Natural killer cell (primary cell): ENCODE measurements around the gene SENP6. TPM values are rescaled to one million over a fixed set of nuclear protein-coding genes. Genes with fewer than 3 reads are reported as not detected.
"Not testable (repeated sequence)": the region's sequence is repeated elsewhere in the genome, so short reads cannot be mapped to it uniquely, and the experiment has no call there.

Source experiments
- ATAC-seq, 3 donors: fragments of 150-1000 bp in 2 of 3; fragments of 200-7000 bp in 1 of 3; cut with Tn5 transposase; 1 replicate in 1 of 3; 2 replicates in 2 of 3; pipeline ENCODE4 v1.10.0; 2021; ENCODE audit warnings: mild to moderate bottlenecking in 2 of 3, moderate library complexity in 2 of 3
- DNase-seq, 2 donors: peaks; one replicate each; pipeline versions ENCODE4 v3.0.0 to v3.0.0-alpha.2; 2013 to 2021; ENCODE audit warnings: mixed read lengths in 1 of 2
- H3K27ac ChIP-seq: one replicate; pipeline ENCODE4 v1.5.1; 2013; ENCODE audit warnings: mild to moderate bottlenecking, low read length
- H3K27me3 ChIP-seq: one replicate; pipeline ENCODE4 v1.6.1; 2013; ENCODE audit warnings: low read length; ENCODE audit not compliant: control insufficient read depth, insufficient read depth
- H3K36me3 ChIP-seq: one replicate; pipeline ENCODE4 v1.6.1; 2013; ENCODE audit warnings: low read length; ENCODE audit not compliant: control insufficient read depth, insufficient read depth
- H3K4me1 ChIP-seq: one replicate; pipeline ENCODE4 v1.6.1; 2013; ENCODE audit warnings: low read length; ENCODE audit not compliant: control insufficient read depth, insufficient read depth
- H3K4me3 ChIP-seq: one replicate; pipeline ENCODE4 v1.5.1; 2013; ENCODE audit warnings: low read length
- H3K9me3 ChIP-seq: one replicate; pipeline ENCODE4 v1.6.1; 2013; ENCODE audit warnings: low read length; ENCODE audit not compliant: control insufficient read depth, insufficient read depth
- H3K27ac Mint-ChIP-seq, 2 donors: one replicate each; pipeline ENCODE4 v1.8.0; 2022; ENCODE audit warnings: mild to moderate bottlenecking in 2 of 2, mixed read lengths in 2 of 2, moderate library complexity in 1 of 2
- H3K27me3 Mint-ChIP-seq, 2 donors: one replicate each; pipeline ENCODE4 v1.8.0; 2022; ENCODE audit warnings: low read depth in 2 of 2, mixed read lengths in 2 of 2
- H3K36me3 Mint-ChIP-seq: one replicate; pipeline ENCODE4 v1.8.0; 2022; ENCODE audit warnings: mixed read lengths
- H3K4me1 Mint-ChIP-seq, 2 donors: one replicate each; pipeline ENCODE4 v1.8.0; 2022; ENCODE audit warnings: mixed read lengths in 2 of 2
- H3K4me3 Mint-ChIP-seq: one replicate; pipeline ENCODE4 v1.8.0; 2022; ENCODE audit warnings: mild to moderate bottlenecking, moderate library complexity, mixed read lengths
- H3K9me3 Mint-ChIP-seq, 2 donors: one replicate each; pipeline ENCODE4 v1.8.0; 2022; ENCODE audit warnings: mixed read lengths in 2 of 2
- CTCF ChIP-seq: fragments of 200-600 bp; IDR thresholded peaks from one replicate; pipeline ENCODE4 v1.8.0; 2022; ENCODE audit warnings: antibody characterized with exemption
- WGBS: methylation state at CpG from one replicate; pipeline ENCODE4 v1.1.7; 2013; ENCODE audit warnings: missing lambda C conversion rate; ENCODE audit not compliant: insufficient coverage; 5-methylcytosine and 5-hydroxymethylcytosine counted together
- intact Hi-C: fragments of 100-400 bp; cut with micrococcal nuclease; formaldehyde crosslinking; loops from one replicate; pipeline ENCODE4 v1.14.2; 2022
- total RNA-seq, 4 donors: library from RNA; stranded (reverse); fragments of 120-200 nt in 1 of 4; gene quantifications; one replicate each; pipeline versions ENCODE4 v1.2.3 to v1.2.4, GENCODE V29; 2013 to 2022

SENP6 gene
- total RNA-seq, 3 donors from 2014 or later (not counting 1 experiment from before 2014, with no cell fraction given): 102 to 117 (median 108) TPM

DNA sequence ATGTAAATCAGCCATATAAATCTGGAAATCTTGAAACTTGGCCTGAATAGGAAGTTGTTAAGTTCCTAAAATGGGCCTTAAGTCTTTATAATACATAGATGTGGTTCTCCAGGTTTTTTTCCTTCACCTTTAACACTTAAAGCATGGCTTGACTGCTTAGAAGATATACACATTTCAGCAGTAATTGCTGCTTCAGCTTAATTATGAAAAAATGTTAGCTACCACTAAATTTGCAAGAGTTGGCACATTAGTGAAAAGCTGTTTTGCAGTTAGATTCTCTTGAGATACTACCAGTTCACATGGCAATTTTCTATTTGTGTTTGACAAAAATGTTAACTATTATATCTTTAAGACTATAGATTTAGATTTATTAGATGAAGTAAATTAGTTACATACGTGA lies 74.7 kb downstream of the SENP6 start:
- peaks cover 18% of the 10 kb centered on the region for H3K36me3 Mint-ChIP-seq
- intact Hi-C loops: no loop called here

DNA sequence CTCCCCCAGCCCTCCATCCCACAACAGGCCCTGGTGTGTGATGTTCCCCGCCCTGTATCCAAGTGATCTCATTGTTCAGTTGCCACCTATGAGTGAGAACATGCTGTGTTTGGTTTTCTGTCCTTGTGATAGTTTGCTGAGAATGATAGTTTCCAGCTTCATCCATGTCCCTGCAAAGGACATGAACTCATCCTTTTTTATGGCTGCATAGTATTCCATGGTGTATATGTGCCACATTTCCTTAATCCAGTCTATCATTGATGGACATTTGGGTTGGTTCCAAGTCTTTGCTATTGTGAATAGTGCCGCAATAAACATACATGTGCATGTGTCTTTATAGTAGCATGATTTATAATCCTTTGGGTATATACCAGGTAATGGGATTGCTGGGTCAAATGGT lies 80.9 kb downstream of the SENP6 start:
- H3K27me3 ChIP-seq, H3K4me3 ChIP-seq, H3K9me3 Mint-ChIP-seq, H3K27ac Mint-ChIP-seq, H3K9me3 ChIP-seq, DNase-seq, H3K27me3 Mint-ChIP-seq, intact Hi-C loops, ATAC-seq, H3K4me1 ChIP-seq, H3K27ac ChIP-seq, H3K4me3 Mint-ChIP-seq: not testable (repeated sequence)
- peaks cover 41% of the 10 kb centered on the region for H3K36me3 Mint-ChIP-seq
- peaks cover 45% of the 10 kb centered on the region for H3K36me3 ChIP-seq
- H3K4me1 Mint-ChIP-seq: peaks cover 28 to 42% of the 10 kb centered on the region in 2 donors
- WGBS: 100% methylated on average over 1 of the region's 2 CpGs

More for the DNA sequence above, 74.7 kb downstream of the SENP6 start:
- no peak overlapping the region for H3K4me3 ChIP-seq
- no peak overlapping the region for H3K4me3 Mint-ChIP-seq
- H3K9me3 ChIP-seq: no peaks in the 10 kb centered on the region
- 100% methylated on average over 1 of the region's 1 CpG for WGBS
- H3K27me3 Mint-ChIP-seq: no peaks in the 10 kb centered on the region
- TF ChIP-seq CTCF: no peak
- ATAC-seq (no peak), DNase-seq (no peak)
- H3K27ac ChIP-seq: no peak overlapping the region
- no peaks in the 10 kb centered on the region for H3K9me3 Mint-ChIP-seq
- H3K36me3 ChIP-seq: peaks cover 68% of the 10 kb centered on the region
- no peaks in the 10 kb centered on the region for H3K4me1 ChIP-seq
- peaks cover 0 to 10% of the 10 kb centered on the region in 2 donors for H3K4me1 Mint-ChIP-seq
- H3K27ac Mint-ChIP-seq: no peak overlapping the region
- H3K27me3 ChIP-seq: no peaks in the 10 kb centered on the region

DNA sequence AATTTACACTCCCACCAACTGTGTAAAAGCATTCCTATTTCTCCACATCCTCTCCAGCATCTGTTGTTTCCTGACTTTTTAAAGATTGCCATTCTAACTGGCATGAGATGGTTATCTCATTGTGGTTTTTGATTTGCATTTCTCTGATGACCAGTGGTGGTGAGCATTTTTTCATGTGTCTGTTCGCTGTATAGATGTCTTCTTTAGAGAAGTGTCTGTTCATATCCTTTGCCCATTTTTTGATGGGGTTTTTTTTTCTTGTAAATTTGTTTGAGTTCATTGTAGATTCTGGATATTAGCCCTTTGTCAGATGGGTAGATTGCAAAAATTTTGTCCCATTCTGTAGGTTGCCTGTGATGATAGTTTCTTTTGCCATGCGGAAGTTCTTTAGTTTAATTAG lies 81.3 kb downstream of the SENP6 start:
- H3K9me3 Mint-ChIP-seq, ATAC-seq, H3K27ac ChIP-seq, H3K27ac Mint-ChIP-seq, H3K9me3 ChIP-seq, H3K4me3 Mint-ChIP-seq, DNase-seq, intact Hi-C loops, H3K27me3 Mint-ChIP-seq, H3K4me3 ChIP-seq, H3K27me3 ChIP-seq, H3K4me1 ChIP-seq: not testable (repeated sequence)
- 100% methylated on average over 1 of the region's 2 CpGs for WGBS
- H3K36me3 ChIP-seq: peaks cover 42% of the 10 kb centered on the region
- peaks cover 41% of the 10 kb centered on the region for H3K36me3 Mint-ChIP-seq
- H3K4me1 Mint-ChIP-seq: peaks cover 30 to 42% of the 10 kb centered on the region in 2 donors

- 94% methylated on average over 5 of the region's 5 CpGs for WGBS
- H3K36me3 ChIP-seq, intact Hi-C loops, H3K27me3 Mint-ChIP-seq, H3K27me3 ChIP-seq, H3K4me3 ChIP-seq, DNase-seq, ATAC-seq, H3K4me3 Mint-ChIP-seq, H3K9me3 Mint-ChIP-seq, H3K27ac ChIP-seq, H3K4me1 ChIP-seq, H3K9me3 ChIP-seq: not testable (repeated sequence)
- peaks cover 32 to 34% of the 10 kb centered on the region in 2 donors for H3K4me1 Mint-ChIP-seq
- peaks cover 13% of the 10 kb centered on the region for H3K36me3 Mint-ChIP-seq
- H3K27ac Mint-ChIP-seq: peak overlapping the region in 1 of 2 donors; percentile 23
Measured at GRCh38 chr6:75687535-75687934, 85.9 kb downstream of the SENP6 start.

DNA sequence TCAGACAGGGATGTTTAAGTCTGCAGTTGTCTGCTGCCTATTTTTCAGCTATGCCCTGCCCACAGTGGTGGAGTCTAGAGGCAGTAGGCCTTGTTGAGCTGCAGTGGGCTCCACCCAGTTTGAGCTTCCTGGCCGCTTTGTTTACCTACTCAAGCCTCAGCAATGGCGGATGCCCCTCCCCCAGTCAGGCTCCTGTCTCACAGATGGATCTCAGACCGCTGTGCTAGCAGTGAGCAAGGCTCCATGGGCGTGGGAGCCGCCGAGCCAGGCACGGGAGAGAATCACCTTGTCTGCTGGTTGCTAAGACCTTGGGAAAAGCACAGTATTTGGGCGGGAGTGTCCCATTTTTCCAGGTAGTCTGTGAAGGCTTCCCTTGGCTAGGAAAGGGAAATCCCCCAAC lies 86.3 kb downstream of the SENP6 start:
- H3K9me3 ChIP-seq, H3K36me3 ChIP-seq, H3K27ac Mint-ChIP-seq, ATAC-seq, H3K27me3 ChIP-seq, H3K9me3 Mint-ChIP-seq, H3K4me3 ChIP-seq, H3K27ac ChIP-seq, intact Hi-C loops, H3K4me1 ChIP-seq, H3K4me3 Mint-ChIP-seq, H3K27me3 Mint-ChIP-seq, DNase-seq: not testable (repeated sequence)
- WGBS: 99% methylated on average over 8 of the region's 8 CpGs
- Mint-ChIP-seq H3K36me3 (peaks cover 10% of the 10 kb centered on the region), H3K4me1 (peaks cover 32 to 34% of the 10 kb centered on the region in 2 donors)
